Effector memory CD8-positive, alpha-beta T cell (primary cell): ENCODE measurements around the gene DPT.

Source experiments
- ATAC-seq: fragments of 150-1000 bp; cut with Tn5 transposase; replicated peaks from 2 replicates; pipeline ENCODE4 v1.10.0; 2021; ENCODE audit warnings: mild to moderate bottlenecking, moderate library complexity
- DNase-seq, 3 experiments: peaks; one replicate each; pipeline ENCODE4 v3.0.0; 2021
- H3K27ac Mint-ChIP-seq, 2 donors: one replicate each; pipeline ENCODE4 v1.8.0; 2022; ENCODE audit warnings: mild to moderate bottlenecking in 2 of 2, mixed read lengths in 2 of 2, moderate library complexity in 2 of 2
- H3K27me3 Mint-ChIP-seq, 2 donors: one replicate each; pipeline ENCODE4 v1.8.0; 2022; ENCODE audit warnings: mixed read lengths in 2 of 2
- H3K36me3 Mint-ChIP-seq: one replicate; pipeline ENCODE4 v1.8.0; 2022; ENCODE audit warnings: mild to moderate bottlenecking, moderate library complexity, mixed read lengths; ENCODE audit not compliant: insufficient read depth
- H3K4me1 Mint-ChIP-seq, 2 donors: one replicate each; pipeline ENCODE4 v1.8.0; 2022; ENCODE audit warnings: low read depth in 2 of 2, mixed read lengths in 2 of 2
- H3K4me3 Mint-ChIP-seq, 2 donors: one replicate each; pipeline ENCODE4 v1.8.0; 2022; ENCODE audit warnings: mild to moderate bottlenecking in 2 of 2, mixed read lengths in 2 of 2, moderate library complexity in 2 of 2
- H3K9me3 Mint-ChIP-seq, 2 donors: one replicate each; pipeline ENCODE4 v1.8.0; 2022; ENCODE audit warnings: mixed read lengths in 2 of 2

DPT gene

GRCh38 chr1:168708698-168709404, 20.2 kb downstream of the DPT start:
- DNase-seq (no peak), ATAC-seq (no peak)
- Mint-ChIP-seq H3K36me3 (no peaks in the 10 kb centered on the region), H3K4me3 (no peak overlapping the region), H3K4me1 (no peaks in the 10 kb centered on the region), H3K27ac (no peak overlapping the region), H3K27me3 (peaks cover 17 to 21% of the 10 kb centered on the region in 2 donors), H3K9me3 (no peaks in the 10 kb centered on the region)

- peaks cover 23 to 32% of the 10 kb centered on the region in 2 donors for H3K27me3 Mint-ChIP-seq
- no peak overlapping the region for H3K4me3 Mint-ChIP-seq
- H3K4me1 Mint-ChIP-seq = no peaks in the 10 kb centered on the region
- H3K9me3 Mint-ChIP-seq = no peaks in the 10 kb centered on the region
- H3K27ac Mint-ChIP-seq = no peak overlapping the region
- DNase-seq = no peak
- no peak for ATAC-seq
- H3K36me3 Mint-ChIP-seq = no peaks in the 10 kb centered on the region
Measured at GRCh38 chr1:168706391-168706992, 22.5 kb downstream of the DPT start.

- Mint-ChIP-seq H3K27me3 (peaks cover 17 to 26% of the 10 kb centered on the region in 2 donors), H3K27ac (no peak overlapping the region), H3K9me3 (no peaks in the 10 kb centered on the region), H3K4me1 (peaks cover 0 to 1% of the 10 kb centered on the region in 2 donors), H3K4me3 (no peak overlapping the region), H3K36me3 (no peaks in the 10 kb centered on the region)
- no peak for DNase-seq
- ATAC-seq = no peak
Measured at GRCh38 chr1:168700575-168701268, 28.3 kb downstream of the DPT start.

GRCh38 chr1:168698453-168698852, 30.6 kb downstream of the DPT start:
- peaks cover 2 to 7% of the 10 kb centered on the region in 2 donors for H3K27me3 Mint-ChIP-seq
- DNase-seq (no peak), ATAC-seq (no peak)
- H3K4me1 Mint-ChIP-seq = peaks cover 0 to 3% of the 10 kb centered on the region in 2 donors
- no peak overlapping the region for H3K27ac Mint-ChIP-seq
- no peak overlapping the region for H3K4me3 Mint-ChIP-seq
- H3K36me3 Mint-ChIP-seq = no peaks in the 10 kb centered on the region
- H3K9me3 Mint-ChIP-seq = no peaks in the 10 kb centered on the region

- Mint-ChIP-seq H3K4me1 (peaks cover 0 to 3% of the 10 kb centered on the region in 2 donors), H3K9me3 (no peaks in the 10 kb centered on the region), H3K36me3 (no peaks in the 10 kb centered on the region), H3K4me3 (no peak overlapping the region), H3K27me3 (peaks cover 0 to 5% of the 10 kb centered on the region in 2 donors), H3K27ac (no peak overlapping the region)
- DNase-seq (no peak), ATAC-seq (no peak)
Measured at GRCh38 chr1:168697356-168698126, 31.5 kb downstream of the DPT start.

GRCh38 chr1:168696125-168696760, 32.8 kb downstream of the DPT start:
- Mint-ChIP-seq H3K36me3 (no peaks in the 10 kb centered on the region), H3K4me1 (peaks cover 0 to 3% of the 10 kb centered on the region in 2 donors), H3K9me3 (no peaks in the 10 kb centered on the region), H3K4me3 (no peak overlapping the region), H3K27ac (no peak overlapping the region), H3K27me3 (no peaks in the 10 kb centered on the region)
- no peak for DNase-seq
- no peak for ATAC-seq

GRCh38 chr1:168693872-168694238, 35.2 kb downstream of the DPT start:
- Mint-ChIP-seq H3K27me3 (peaks cover 0 to 10% of the 10 kb centered on the region in 2 donors), H3K27ac (no peak overlapping the region), H3K4me1 (peaks cover 0 to 3% of the 10 kb centered on the region in 2 donors), H3K4me3 (no peak overlapping the region), H3K36me3 (no peaks in the 10 kb centered on the region), H3K9me3 (no peaks in the 10 kb centered on the region)
- no peak for ATAC-seq
- DNase-seq = no peak

- no peaks in the 10 kb centered on the region for H3K36me3 Mint-ChIP-seq
- no peak for ATAC-seq
- no peak overlapping the region for H3K4me3 Mint-ChIP-seq
- H3K4me1 Mint-ChIP-seq = peaks cover 0 to 3% of the 10 kb centered on the region in 2 donors
- H3K27ac Mint-ChIP-seq = no peak overlapping the region
- DNase-seq = no peak
- no peaks in the 10 kb centered on the region for H3K9me3 Mint-ChIP-seq
- peaks cover 0 to 10% of the 10 kb centered on the region in 2 donors for H3K27me3 Mint-ChIP-seq
Measured at GRCh38 chr1:168693197-168693871, 35.7 kb downstream of the DPT start.

- ATAC-seq (no peak), DNase-seq (no peak)
- Mint-ChIP-seq H3K36me3 (no peaks in the 10 kb centered on the region), H3K9me3 (no peaks in the 10 kb centered on the region), H3K27ac (no peak overlapping the region), H3K4me1 (peaks cover 0 to 3% of the 10 kb centered on the region in 2 donors), H3K4me3 (no peak overlapping the region), H3K27me3 (peaks cover 0 to 10% of the 10 kb centered on the region in 2 donors)
Measured at GRCh38 chr1:168692472-168692871, 36.5 kb downstream of the DPT start.

GRCh38 chr1:168691541-168691940, 37.5 kb downstream of the DPT start:
- DNase-seq (no peak), ATAC-seq (no peak)
- peaks cover 0 to 3% of the 10 kb centered on the region in 2 donors for H3K4me1 Mint-ChIP-seq
- no peaks in the 10 kb centered on the region for H3K36me3 Mint-ChIP-seq
- H3K27ac Mint-ChIP-seq = no peak overlapping the region
- H3K4me3 Mint-ChIP-seq = no peak overlapping the region
- peaks cover 0 to 13% of the 10 kb centered on the region in 2 donors for H3K27me3 Mint-ChIP-seq
- no peaks in the 10 kb centered on the region for H3K9me3 Mint-ChIP-seq

- DNase-seq (no peak), ATAC-seq (no peak)
- H3K27me3 Mint-ChIP-seq = peaks cover 0 to 21% of the 10 kb centered on the region in 2 donors
- no peak overlapping the region for H3K4me3 Mint-ChIP-seq
- no peaks in the 10 kb centered on the region for H3K9me3 Mint-ChIP-seq
- H3K36me3 Mint-ChIP-seq = no peaks in the 10 kb centered on the region
- no peak overlapping the region for H3K27ac Mint-ChIP-seq
- H3K4me1 Mint-ChIP-seq = peaks cover 0 to 2% of the 10 kb centered on the region in 2 donors
Measured at GRCh38 chr1:168689726-168690602, 39.0 kb downstream of the DPT start.

GRCh38 chr1:168689327-168689657, 39.7 kb downstream of the DPT start:
- H3K4me3 Mint-ChIP-seq = no peak overlapping the region
- no peaks in the 10 kb centered on the region for H3K9me3 Mint-ChIP-seq
- H3K27me3 Mint-ChIP-seq = peaks cover 0 to 26% of the 10 kb centered on the region in 2 donors

More at GRCh38 chr1:168689327-168689657, 39.7 kb downstream of the DPT start:
- Mint-ChIP-seq H3K4me1 (peaks cover 0 to 2% of the 10 kb centered on the region in 2 donors), H3K36me3 (no peaks in the 10 kb centered on the region), H3K27ac (no peak overlapping the region)
- ATAC-seq (no peak), DNase-seq (no peak)
